Renal pelvis (tissue), 4 donors: Measurements from ENCODE around the gene DPF3. TPM values are rescaled to one million over a fixed set of nuclear protein-coding genes. Genes with fewer than 3 reads are reported as not detected.

ENCODE experiments used
- DNase-seq: peaks from one replicate; pipeline ENCODE4 v3.0.0-alpha.2; 2013
- polyA plus RNA-seq, 3 donors: library from polyadenylated mRNA; unstranded; fragments of 120-200 nt; gene quantifications; one replicate each; pipeline ENCODE4 v1.2.1, GENCODE V29; 2013; ENCODE audit not compliant: insufficient read length in 3 of 3

The DPF3 gene
- polyA plus RNA-seq, 3 donors: 3.5 to 5.4 (median 3.6) TPM

DNA sequence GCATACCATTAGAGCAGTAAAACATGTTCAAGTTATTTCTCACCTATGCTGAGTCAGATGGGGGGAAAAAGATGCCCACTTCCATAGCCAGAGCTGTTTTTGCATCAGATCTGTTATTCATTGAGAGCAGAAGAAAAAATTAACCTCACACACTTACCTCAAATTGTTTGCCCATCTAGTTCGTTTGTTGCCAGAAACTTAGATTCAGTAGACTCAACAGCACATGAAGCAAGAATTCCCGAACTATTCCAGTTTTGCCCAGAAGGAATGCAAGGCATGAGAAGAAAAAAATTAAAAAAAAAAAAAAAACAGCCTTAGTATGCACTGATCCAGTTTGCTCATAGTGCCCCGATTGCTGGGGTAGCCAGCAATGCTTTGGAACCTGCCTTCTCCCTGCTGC, 12.4 kb upstream of the DPF3 start:
- DNase-seq: no peak

DNA sequence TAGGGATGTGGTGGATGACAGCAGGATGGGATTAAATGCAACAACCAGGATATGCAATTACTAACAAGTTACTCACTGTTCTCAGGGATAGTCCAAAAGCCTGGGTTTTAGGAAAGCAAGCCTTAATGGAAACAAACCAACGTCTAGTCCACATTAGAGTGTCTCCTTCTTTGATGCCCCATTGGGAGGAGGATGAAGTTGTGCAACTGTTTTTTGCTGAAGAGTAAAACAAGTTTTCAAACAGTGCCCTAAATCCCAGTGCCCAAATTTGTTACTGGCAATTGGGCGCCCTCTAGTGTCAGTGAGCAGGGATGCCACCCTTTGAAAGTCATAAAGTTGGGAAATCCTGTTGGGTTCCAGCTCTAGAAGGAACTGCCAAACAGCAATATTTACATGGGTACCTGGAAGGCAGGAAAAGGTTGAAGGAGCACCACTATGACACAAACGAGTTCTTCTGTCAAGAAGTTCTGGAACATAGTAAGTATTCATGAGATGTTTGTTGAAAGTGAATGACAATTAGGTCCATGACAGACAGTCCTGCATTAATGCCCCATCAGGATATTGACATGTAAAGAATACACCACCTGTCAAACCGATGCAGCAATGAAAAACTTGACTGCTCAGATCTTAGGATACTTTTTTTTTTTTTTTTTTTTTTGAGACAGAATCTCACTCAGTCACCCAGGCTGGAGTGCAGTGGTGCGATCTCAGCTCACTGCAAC, 11.1 kb upstream of the DPF3 start:
- no peak for DNase-seq

DNA sequence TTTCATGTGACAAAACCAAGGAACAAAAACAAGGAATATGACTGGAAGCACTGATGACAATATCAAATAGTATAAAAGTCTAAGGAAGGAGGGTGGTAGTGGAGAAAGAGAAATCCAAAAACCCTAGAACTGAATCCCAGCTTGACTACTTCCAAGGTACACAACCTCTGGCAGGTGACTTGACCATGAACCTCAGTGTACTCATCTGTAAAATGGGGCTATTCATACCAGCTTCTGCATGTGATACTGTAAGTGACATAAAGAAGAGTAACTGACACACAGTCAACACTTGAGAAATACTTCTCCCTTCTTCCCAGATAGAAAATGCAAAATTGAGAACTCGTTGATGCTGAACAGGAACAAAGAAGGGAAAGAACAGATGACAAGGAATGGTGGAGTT, 10.3 kb upstream of the DPF3 start:
- no peak for DNase-seq

DNA sequence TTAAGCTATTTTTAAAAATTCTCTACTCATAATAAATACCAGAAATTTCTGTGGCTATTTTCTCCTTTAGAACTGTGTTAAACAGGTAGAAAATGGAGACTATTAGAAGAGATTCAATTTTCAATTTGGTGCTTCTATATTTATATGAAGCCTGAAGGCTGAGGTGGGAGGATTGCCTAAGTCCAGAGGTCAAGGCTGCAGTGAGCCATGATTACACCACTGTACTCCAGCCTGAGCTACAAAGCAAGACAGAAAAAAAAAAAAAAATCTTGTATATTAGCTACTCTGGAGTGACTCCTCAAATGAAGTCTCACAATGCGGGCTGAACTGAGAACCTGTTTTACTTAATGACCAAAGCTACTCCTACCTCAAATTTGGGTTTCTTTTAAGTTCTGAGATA, 9.8 kb upstream of the DPF3 start:
- DNase-seq: no peak

DNA sequence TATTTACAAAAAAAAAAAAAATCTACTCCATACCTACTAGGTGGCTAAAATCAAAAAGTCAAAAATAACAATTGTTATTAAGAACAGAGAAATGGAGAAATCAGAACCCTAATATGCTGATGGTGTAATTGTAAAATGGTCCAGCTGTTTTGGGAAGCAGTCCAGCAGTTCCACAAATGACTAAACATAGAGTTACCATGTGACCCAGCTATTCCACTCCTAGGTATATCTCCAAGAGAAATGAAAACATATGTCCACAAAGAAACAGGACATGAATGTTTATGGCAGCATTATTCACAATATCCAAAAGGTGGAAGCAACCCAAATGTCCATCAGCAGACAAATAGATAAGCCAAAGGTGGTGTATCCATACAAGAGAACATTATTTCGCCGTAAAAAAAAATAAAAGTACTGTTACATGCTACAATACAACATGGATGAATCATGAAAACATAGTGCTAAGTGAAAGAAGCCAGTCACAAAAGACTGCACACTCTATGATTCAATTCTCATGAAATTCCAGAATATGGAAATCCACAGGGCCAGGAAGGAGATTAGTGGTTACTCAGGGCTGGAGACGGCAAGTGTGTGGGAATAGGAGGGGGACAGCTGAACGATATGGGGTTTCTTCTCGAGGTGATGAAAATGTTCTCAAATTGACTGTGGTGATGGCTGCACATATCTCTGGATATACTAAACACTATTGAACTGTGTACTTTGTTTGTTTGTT, 9.1 kb upstream of the DPF3 start:
- no peak for DNase-seq

DNA sequence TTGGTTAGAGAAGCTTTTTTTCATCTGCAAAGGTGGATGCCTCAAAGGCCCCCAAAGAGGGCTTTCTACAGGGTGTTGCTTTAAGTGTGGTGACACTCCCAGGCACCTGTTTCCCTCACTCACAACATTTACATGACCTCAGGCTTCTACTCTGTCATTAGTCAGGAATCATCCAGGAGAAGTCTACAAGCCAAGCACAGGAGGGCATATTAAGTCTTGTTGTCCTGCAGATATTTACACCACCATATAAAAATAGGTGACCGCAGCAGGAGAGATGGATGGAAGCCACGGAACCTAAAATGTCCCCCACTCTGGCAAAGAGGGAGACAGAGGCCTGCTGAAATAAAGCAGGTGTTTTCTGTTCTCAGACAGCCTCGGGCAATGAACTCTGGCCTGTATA, 7.5 kb upstream of the DPF3 start:
- no peak for DNase-seq

DNA sequence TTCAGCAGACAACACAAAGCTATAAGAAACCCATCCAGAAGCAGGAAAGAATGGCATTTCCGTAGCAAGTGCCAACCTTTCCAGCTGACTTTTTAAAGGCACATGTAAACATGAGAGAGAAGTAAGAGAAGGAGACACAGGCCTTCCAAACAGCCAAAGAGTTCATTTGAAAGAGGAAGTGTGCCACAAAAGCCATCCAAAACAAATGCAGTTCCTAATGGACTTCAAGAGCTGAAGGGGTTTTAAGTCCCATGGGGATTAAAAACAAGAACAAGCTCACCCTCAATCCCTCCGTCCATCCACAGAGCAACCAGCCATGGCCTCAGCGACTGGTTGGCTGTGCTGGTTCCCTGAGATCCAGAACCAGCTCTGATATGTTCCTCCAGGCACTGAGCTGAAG, 4.5 kb upstream of the DPF3 start:
- no peak for DNase-seq

DNA sequence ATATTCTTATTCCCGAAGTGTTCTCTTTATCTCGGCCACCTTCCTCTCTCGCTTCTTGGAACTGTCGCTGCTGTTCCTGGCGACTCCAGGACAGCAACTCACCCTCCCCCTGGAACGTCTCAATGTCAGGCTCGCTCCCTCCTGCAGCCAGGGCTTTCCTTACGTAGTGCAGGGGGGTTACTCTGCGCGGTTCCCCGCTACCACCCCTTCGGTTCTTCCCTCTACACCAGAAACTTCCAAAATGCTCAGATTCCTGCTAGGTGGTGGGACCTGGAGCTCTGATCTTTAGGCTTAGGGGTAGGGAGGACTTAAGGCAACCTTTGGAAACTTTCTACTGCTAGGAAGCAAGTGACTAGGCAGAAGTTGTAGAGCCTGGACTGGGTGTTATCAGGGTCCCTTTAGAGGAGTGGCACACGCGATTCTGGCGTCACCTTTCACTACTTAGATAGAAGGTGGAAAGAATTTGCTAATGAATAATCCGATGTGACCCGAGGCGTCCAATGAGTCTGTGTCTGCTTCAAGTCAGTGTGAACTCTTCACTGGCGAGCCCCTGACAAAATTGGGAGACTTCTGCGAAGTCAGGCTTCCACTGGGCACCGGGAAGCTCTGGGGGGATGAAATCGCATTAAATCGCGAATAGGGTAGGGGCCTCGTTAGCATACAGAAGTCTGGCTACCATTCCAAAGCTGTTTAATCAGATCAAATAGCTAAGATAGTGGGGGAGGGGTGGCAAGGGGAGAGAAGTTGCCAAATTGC, 900 bp upstream of the DPF3 start:
- no peak for DNase-seq

DNA sequence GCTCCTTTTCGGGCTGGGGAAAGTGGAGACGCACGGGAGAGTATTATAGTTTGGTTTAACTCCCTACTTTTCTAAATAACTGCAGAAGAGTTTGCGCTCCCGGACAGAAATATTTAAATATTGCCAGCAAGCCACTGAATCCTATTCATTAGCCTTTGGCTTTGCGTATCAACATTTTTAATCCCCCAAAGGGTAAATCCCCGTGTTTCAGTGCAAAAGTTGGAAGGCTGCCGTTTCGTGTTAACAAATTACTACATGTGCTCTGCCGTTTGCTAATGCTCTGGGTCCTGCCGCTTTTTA, 372 bp upstream of the DPF3 start:
- no peak for DNase-seq

DNA sequence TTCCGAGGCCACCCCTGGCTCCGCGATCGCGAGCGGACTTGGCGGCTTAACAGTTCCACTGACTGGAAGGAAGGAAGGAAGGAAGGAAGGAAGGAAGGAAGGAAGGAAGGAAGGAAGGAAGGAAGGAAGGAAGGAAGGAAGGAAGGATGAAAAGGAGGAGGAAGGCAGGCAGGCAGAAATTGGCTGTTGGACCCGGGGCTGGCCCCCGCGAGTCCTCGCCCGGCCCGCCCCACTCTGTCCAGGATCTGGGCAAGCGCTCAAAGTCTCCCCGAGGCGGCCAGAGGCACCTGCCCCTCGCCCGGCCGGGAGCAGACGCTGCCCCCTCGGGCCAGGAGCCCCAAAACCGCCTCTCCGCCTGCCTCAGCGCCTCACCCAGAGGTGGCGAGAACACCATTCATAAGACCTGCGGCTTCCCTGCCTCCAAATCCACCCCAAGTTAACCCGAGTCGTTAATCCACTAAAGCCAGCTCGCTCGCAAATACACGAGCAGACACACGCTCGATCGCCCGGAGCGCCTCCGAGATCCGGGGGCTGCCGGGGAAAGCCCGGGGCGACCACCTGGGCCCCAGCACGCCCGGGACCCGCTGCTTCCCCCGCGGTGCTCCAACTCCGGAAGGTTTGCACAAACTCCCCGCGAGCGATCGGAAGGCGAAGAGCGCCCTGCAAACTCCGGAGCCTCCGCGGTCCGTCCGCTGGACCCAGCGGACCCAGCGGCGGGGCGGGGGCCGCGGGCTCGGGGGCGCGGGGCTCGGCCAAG, 844 bp downstream of the DPF3 start:
- no peak for DNase-seq

DNA sequence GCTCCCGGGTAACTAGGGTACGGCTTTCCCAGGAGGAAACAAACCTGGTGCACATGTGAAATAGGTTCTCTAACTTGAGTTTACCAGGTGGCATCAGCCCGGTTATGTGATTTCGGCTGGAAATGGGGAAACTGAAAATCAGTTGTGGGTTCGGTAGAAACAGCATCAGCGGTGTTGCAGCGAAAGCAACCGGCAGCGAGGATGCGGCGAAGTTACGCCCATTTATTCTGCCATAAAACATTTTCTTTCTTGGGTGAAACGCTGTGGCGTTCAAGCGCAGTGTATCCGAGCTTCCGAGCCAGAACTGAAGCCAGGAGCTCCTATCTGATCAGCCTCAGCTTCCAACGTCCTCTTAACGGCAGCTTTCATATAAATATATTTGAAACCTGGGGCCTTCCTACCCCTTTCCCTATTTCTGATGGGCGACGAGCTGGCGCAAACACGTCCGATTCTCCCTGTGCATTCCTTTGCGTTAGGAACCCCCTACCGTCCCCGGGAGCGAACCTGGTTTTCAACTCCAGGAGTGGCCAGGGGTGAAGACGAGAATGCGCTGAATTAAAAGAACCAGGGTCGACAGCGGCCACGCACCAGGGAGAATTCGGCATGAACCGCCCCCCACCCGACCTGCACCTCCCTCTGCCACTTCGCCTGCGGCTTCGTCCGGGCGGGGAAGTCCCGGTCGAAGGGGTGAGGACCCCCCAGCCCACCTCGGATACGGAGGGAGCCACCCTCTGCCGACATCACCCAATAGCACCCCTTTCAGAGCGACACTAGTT, 1.6 kb downstream of the DPF3 start:
- DNase-seq: no peak

DNA sequence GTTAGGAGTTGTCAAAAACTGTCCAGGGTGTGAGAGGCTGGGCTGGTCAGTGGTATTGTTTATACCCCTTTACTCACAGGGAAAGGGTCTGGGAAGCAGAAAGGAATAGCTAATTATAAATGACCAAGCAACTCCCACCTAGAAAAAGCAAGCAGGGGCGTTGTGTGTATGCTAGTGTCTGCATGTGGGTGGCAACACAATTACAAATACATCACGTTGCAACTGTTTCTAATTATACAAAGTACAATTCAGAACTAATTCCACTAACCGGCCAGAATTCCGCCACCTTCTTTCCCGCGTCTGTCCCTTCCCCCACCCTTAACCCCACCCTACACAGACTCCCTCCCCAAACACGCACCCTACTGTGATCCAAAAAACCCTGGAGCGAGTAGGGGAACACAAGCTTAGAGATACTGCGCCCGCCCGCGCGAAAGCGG, 2.2 kb downstream of the DPF3 start:
- no peak for DNase-seq

DNA sequence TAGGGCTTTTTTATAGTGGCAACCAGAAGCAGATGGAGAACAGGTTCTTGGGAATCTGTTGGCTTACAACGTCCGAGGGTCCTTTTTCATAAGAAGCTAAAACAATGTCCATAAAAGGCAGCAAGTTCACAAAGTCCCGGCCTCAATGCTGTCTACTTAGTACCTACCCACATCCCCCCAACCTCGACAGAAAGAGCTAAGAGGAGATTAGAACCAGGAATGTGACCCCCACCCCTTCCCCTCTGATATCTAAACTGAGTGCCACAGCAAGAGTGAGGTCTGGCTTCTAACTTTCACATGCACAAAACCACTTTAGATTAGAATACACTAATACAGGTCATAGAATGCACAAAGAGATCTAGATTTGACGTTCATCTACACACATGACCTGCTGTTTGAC, 4.5 kb downstream of the DPF3 start:
- DNase-seq: no peak

DNA sequence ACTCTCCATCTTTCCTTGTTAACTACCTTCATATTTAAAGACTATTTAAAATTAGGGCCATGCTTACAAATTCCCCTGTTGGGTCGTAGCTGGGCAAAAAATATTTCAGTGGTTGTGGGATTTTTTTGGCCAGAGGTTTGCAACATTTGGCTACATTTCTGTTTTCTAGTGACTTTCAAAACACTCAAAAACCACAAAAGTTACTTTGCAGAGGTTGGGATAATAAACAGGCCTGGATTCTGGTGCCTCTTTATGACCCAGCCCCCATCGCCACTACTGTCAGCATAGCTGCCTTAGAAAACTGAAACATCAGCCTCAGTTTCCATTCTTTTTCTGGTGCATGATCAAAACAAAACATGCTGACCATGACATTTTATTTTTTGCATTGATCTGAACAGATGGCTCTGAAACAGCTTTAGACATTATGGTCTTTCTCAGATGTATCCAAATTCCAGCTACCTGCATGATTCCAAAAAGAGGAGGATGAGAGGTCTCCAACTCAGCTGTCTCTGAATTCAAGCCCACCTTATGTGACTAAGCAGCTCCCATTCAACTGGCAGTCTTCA, 5.2 kb downstream of the DPF3 start:
- no peak for DNase-seq

DNA sequence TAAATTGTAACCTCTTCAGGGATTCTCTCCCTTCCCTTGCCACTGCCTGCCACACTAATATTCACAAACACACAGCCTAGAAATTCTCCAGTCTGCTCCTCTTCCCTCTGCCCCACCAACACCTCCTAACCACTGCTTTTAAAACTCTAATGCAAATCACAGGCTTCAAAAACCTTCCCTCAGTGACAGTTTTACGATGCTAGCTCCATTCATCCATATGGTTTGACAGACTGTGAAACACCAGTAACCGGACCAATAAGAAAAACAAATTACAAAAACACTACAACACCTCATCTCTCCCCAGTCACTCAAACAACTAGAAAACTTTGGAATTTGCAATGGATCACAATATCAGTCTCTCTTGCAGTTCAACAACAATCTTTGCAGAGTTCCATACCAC, 5.7 kb downstream of the DPF3 start:
- peak; percentile 80 for DNase-seq

DNA sequence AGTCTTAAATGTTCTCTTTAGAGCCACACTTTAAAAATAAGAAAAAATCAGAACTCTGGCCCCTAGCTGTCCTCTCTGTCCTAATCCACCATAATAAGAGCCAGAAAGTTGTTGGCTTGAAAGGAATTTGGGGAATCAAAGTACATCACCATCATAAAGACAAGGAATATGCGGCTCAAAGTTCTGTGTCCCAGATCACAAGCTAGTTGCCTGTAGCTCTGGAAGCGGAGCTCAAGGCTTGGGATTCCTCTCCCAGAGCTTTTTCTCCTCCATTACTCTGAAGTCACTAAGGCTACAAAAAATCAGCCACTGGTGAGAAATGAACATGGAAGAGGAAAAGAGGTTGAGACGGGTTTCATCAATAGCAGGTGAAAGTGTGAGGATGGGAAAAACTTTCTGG, 6.4 kb downstream of the DPF3 start:
- no peak for DNase-seq

DNA sequence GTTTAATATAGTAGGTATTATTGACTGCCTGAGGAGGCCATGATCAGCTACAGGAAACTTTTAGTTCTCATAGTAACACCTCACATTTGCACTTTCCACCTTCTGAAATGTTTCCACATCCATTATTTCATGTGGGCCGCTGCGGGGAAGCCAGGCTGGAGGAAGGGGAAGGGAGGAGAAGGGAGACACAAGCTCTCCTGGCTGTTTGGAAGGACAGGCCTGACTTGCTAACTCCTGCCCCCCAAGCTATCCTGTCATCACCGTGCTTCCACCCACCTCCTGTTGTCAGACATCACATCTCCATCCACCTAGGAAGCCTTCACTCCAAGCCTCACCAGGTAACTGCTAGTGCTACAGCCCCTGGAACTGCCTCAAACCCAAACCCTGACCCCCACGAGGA, 9.5 kb downstream of the DPF3 start:
- DNase-seq: no peak

DNA sequence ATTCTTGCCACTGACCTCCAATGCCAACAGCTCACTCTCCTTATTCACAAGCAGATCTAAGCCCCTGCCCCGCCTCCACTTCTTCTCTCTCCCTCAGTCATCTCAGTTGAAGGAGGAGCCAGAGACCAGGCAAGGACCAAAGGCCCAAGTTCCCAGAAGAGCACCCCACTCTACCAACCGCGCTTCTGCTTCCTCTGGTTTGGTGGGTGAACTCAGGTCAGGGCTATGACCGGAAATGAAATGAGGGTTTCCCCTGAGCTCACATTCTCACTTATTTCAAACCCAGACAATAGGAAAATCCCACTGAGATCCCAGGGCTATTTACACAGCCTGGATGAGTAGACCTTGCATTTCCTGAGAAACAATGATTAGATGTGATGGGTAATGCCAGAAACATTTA, 9.9 kb downstream of the DPF3 start:
- no peak for DNase-seq

DNA sequence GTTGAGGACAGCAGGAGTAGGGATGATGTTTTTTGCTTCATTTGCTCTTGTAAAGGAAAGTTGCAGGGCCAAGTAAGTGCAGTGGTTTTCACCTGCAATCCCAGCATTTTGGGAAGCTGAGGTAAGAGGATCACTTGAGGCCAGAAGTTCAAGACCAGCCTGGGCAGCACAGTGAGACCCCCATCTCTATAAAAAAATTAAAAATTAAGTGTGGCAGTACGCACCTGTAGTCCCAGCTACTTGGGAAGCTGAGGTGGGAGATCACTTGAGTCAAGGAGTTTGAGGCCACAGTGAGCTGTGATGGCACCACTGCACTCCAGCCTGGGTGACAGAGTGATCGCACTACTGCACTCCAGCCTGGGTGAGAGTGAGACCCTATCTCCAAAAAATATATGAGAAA, 10.8 kb downstream of the DPF3 start:
- DNase-seq: no peak

DNA sequence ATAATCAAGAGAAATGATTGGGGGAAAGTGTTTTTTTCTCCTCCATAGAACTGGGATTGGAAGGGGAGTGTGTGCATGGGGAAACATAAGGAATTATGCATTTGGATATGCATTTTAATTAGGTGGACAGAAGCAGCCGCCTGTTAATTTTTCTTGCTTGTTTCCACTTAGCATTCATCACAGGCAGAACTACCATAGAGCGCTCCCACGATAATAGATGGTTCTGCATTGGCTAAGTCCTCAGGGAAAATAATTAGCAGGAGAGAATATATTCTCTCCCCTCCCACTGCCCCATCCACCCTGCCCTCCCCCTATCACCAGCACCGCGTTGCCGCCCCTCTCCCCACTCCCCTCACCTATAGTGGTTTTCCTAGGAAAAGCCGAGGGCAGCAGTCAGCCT, 11.4 kb downstream of the DPF3 start:
- no peak for DNase-seq

DNA sequence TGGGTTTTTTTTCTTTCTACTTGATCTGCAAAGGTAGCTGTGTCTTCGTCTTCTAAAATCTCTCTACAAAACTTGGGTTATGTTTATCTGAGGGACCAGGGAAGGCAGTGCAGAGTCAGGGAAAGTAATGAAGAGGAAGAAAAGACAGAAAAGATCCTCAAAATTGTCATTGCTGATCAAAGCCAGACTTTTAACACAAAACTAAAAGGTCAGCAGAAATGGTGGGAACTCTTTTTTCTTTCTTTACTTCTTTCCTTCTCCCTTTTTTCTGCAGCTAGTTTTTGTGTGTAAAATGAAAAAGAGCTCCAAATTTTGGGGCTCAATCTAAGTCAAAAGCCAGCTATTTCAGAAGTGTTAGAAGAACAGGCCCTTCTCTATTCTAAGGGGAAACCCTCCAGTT, 11.9 kb downstream of the DPF3 start:
- DNase-seq: no peak
